CD4-positive, alpha-beta T cell treated with Interleukin-6 for 4 hours (primary cell): ENCODE results near the gene COL4A4.

ENCODE experiments used
- DNase-seq: peaks from one replicate; pipeline ENCODE4 v3.0.0-alpha.2; 2020; ENCODE audit warnings: mixed read lengths

Gene COL4A4

DNA sequence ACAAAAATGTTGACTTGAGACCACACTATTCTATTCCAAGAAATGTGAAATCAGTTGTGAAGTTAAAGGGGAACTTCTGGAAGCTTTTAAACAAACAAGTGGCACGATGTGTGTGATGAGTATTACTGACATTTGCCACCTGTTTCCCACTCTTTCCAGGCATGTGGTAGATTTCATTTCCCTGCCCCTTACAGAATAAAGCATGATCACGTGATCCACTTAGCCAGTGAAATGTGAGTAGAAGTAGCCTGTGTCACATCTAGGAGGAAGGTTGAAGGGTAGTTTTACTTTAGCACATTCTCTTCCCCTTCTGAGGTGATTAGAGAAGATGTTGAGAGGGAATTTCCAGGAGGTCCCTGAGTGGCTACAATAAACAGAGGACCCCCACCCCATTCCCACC is 3.8 kb downstream of the COL4A4 start:
- DNase-seq: no peak

DNA sequence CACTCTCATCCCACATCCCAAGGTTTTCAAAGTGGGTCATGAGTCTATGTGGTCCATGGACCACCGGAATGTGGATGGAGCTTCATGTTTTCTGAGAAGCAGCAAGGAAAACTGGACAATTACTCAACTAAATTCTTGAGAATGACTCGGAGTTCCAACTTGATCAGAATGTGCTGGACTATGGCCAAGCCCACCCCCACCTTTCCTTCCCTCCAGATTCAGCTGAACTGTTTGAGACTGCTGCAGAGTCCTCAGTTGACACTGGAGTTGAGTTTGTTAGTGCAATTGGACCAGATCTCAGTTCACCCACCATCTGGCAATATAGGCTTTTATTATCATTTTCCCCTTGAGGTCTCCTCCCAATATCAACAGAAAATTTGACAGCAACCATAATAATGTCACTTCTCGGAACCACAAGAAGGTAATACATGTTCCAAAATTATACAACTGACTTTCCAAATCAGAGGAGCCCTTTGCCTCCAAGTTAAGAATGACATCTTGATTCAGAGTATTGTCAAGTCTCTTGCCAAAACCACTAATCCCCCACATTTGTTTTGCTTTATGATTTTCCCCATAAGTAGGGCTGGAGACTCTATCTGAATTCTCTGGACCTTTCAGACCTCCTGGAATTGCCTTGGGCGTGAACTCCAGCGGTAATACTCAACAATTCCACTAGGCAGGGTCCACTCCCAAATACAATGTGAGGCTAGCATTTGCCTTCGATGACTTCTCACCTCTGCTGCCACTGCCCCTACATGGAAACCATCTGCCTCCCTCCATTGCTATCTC is 8.8 kb downstream of the COL4A4 start:
- no peak for DNase-seq

DNA sequence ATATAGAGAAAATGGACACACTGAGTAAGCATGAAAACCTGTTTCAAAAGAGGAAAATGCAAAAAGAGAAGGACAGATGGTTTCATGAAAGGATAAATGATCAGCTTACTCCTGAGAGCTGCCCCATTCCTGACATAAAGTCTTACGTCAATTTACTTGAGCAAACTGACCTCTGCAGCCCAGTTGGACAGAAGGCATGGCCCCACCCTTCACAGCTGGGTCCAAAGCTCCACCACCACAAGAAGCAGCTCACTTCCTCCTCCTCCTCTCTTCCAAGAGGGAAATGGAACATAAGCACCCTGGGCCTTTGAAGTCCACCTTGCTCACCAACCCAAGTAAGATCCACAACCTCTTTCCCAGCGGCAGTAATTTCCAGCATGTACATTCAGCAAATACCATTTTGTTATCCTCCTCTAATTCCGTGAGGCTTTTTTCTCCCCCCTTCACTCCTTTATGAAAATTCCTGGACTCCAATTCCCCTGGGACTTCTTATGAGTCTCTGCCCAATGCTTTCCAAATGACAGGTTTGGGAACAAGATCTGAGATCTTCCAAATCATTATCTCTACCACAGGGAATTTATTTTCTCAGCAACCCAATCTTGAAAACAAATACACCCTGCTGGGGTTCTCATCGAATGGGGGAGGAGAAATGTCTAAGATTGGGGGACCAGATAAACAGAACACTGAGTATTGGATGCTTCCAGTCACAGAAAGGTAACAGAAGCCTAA is 10.1 kb downstream of the COL4A4 start:
- DNase-seq: no peak

DNA sequence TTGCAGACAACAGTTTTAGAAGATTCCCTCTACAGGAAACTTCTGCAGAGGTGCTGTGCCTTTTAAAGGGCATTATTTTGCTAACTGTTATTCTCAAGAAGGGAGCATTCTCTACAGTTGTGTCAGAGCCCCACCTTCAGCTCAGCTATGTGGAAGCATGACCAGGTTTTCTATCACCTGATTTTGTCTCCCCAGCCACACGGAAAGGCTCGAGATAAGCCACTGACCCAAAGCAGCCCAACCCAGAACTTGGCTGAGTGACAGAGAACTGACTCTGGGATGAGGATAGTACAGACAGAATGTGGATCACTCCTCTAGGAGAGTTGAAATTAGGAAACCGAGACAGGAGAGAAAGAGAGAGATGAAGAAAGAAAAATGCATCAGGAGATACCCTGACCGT is 10.7 kb downstream of the COL4A4 start:
- no peak for DNase-seq

DNA sequence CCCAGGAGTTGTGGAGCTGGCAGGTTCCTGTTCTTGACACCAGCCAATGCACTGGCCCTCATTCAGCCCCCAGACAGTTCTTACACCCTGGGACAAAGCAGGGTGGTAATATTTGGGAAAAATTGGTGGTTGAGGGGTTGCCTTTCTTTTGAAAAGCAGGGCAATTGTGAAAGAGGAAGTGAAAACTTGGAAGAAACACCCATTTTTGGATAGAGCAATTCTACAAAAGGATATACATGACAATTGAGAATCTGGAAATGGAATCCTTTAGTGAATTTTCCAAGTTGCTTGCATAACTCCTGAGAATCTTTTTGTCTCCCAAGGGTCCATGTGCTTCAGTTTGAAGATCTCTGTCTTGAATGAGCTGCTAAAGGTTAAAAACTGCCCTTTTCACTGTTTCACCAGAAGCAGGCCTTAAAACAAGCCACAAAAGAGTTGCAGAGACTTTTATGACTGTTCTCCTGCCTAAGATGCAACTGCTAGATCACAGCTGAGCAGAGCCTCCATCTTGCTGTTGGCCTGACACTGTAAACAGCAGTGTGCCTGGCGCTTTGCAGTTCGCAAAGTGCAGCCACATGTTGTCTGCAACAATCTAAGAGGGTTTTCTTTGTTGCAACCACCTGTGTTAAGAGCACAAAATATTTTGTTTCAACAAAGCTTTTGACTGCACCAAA is 11.8 kb downstream of the COL4A4 start:
- no peak for DNase-seq

DNA sequence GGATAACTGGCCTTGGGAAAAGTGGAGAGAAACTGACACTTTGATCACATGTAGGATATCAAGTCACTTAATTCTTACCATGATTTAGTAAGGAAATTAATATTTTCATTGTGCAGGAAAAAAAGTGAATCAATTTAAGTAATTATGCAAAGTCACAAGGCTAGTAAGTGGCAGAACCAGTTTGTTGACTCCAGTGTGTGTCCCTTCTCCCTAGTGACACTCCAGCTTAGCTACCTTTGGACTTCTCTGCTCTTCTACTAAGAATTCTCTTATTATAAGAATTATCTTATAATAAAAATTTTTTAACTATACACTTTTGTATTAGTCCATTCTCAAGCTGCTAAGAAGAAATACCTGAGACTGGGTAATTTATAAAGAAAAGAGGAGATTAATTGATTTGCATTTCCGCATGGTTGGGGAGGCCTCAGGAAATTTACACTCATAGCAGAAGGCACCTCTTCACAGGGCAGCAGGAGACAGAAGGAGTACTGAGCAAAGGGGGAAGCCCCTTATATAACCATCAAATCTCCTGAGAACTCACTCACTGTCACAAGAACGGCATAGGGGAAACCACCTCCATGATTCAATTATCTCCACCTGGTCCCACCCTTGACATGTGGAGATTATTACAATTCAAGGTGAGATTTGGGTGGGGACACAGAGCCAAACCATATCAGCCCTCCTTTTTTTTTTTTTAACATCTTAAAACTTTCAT is 13.6 kb downstream of the COL4A4 start:
- no peak for DNase-seq

DNA sequence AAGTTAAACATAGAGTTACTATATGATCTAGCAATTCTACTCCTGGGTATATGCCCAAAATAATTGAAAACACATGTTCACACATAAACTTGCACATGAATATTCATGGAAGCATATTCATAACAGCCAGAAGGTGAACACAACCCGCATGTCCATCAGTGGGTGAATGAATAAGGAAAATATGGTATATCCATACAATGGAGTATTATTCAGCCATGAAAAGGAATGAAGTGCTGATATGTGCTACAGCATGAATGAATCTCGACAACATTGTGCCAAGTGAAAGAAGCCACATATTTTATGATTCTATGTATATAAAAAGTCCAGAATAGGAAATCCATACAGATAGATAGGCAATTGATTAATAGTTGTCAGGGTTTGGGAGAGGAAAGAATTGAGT is 15.9 kb downstream of the COL4A4 start:
- no peak for DNase-seq

DNA sequence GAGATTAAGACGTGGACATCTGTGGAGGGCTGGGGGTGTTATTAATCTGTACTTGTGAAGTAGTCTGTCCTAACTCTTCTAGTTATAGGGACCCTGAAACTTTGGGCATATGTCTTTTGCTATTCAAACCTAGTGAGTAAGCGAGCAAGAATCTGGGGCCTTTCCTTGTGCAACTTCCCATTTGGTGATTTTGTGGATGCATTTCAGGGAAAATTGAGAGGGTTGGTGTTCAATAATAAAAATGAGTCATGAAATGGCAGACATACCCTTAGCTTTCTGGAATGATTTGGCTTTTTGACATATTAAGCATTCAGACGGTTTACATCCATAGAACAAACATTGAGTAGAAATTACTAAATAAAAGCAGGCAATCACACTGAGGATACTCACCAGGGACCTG is 17.0 kb downstream of the COL4A4 start:
- no peak for DNase-seq

DNA sequence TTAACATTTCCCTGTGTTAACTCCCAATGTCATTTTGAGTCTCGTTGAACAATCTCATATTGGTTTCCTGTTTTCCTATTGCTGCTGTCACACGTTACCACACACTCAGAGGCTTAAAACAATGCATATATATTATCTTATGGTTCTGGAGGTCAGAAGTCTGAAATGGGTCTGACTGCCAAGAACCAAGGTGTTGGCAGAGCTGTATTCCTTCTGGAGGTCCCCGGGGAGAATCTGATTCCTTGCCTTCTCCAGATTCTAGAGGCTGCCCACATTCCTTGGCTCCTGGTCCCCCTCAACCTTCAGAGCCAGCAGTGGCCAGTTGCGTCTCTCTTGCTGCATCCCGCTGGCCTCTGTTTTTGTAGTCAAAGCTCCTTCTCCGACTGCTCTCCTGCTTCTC is 17.5 kb downstream of the COL4A4 start:
- no peak for DNase-seq

DNA sequence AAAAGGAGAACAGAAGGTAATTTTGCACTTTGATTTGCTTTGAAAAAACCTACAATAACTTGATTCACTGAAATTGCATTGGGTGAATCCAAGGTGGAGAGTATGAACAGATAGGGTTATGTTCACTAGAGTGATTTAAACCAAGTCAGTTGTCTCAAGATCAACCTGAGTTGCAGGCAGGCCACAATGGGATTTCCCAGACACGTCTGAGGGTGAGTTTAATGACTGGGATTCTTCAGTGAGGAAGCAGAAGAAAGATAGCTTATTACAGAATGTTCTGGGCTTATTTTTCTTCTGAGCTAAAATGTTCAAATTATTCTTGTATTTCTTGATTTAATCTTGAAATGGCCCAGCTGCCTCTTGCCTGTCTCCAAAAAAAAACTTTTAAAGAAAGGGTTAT is 20.1 kb downstream of the COL4A4 start:
- no peak for DNase-seq

DNA sequence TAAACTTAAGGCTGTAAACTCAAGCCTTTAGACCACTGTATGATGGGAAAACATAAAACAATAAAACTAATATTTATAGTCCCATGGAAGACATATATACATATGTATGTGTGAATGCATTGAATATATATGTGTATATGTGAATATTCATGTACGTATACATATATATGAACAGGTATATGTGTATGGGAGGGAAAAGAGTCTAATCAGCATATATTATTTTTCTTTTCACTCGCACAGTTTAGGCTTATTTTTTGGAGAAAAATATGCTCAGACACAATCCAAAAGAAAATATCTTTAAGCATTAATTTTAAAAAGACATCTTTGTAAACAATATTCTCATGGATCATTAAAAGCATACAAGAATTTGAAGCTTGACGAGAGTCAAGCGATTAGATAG is 22.7 kb downstream of the COL4A4 start:
- DNase-seq: no peak

DNA sequence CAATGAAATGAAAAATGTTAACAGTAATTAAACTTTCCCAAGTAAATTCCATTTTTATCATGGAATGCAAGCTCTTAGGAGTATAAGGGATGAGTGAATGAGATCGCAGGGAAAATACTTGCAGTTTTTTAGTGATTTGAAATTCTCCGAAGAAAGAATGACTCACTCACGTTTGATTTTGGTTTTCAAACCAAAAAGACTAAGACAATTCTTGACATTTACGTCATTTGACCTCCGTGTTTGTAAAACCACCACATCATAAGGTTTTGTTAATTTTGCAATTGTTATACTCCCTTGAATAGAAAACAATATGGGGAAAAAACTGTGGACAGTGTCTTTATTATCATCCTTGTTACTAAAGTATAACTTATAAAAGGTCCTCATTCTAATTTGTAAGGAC is 29.4 kb downstream of the COL4A4 start:
- no peak for DNase-seq

DNA sequence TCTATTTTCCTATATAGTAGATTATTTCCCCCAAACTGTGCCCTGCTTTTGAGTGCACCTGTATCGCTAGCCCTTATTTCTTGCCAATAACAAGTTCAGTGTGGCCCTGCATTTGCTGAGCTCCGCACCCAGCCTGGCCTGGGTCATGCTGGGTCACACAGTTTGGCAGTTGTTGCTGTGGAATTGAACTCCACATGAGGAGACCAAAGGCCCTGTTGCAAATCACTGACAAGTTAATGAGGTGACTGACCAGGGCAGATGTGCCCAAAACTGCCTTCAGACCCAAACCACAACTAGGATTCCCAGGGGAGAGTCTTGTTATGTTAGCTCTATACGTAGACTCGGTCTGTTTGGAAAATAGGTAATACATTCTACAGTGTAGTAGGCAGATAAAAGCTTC is 31.0 kb downstream of the COL4A4 start:
- no peak for DNase-seq

DNA sequence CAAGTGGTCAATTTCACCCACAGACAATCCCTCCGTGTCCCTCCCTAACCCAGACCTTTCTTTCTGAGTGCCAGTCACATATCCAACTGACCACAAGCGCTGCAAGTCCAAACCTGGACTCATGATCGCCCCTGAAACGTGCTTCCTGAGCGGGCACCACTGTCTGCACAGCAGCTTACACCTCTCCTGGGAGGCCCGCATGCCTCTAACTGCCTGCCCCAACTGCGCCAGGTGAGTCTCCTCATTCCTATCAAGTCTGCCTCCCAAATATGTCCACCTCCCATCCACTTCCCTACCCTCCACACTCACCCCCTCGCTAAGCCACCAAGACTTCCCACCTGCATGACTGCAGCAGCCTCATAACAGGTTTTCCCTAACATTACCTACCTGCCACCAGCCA is 33.4 kb downstream of the COL4A4 start:
- DNase-seq: no peak

DNA sequence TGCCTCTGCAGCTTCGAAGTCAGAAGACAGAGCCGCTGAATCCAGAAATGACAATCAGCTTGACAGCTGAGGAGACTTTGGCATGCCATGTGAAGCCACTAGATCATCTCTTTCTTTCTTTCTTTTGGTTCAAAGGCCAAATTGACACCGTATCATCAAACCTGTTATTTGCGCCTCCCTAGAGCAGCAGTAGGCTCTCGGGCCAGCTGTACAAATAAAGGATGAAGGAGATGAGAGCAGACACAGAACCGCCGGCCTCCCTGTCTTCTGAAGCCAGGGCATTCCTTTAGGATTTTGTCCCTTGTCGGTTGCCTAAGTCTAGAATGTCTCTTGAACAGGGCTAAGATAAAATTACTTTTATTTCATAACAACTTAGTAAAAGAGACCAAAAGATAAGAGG is 36.8 kb downstream of the COL4A4 start:
- no peak for DNase-seq

DNA sequence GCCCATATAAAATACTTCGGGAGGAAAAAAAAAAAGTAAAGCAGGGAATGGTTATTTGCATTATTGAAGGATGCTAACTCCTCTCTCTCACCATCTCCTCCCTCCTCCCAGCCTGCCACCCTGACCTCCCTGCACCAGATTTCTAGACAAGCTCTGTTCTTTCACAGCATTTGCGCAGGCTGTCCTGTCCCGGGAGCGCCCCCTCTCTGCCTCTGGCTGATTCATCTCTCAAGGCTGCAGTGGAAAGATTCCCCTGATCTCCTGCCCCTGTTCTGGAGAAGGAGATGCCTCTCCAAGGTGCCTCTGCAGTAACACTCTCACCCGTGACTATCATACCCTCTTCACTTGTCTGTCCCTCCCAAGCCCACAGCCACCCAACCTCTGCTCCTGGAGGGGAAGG is 38.5 kb downstream of the COL4A4 start:
- DNase-seq: no peak

DNA sequence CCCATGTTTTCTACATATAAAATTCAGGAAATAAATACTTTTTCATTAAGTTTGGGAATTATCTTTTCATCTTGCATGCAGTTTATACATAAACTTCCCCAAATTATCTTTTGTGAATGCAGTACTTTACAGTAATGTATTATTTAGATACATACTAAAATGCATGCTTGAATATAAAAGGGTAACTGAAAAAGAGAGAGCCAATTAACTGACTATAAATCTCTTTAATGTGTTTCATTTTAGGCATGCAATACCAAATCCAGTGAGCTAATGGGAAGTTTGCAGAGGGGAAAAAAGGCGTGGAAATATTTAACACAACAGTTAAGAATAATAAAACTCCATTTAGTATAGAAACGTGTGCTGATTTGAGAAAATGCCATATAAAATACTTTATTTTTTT is 39.2 kb downstream of the COL4A4 start:
- no peak for DNase-seq

DNA sequence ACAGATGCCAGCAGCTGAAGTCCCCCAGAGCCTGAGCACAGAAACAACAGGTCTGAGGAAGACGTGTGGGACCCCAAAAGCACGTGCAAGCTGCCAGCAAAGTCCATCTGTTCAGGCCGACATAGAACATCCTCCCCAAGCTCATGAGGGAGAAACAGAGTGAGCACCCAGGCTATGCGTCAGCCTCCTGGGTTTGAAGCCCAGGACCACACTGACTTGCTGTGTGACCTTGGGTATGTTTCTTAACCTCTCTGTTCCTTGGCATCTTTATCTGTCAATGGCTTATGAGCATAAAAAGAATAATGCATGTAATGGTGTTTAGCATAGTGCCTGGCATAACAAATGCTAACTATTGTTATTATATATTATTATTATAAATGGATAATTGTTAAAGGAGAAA is 40.3 kb downstream of the COL4A4 start:
- DNase-seq: no peak

DNA sequence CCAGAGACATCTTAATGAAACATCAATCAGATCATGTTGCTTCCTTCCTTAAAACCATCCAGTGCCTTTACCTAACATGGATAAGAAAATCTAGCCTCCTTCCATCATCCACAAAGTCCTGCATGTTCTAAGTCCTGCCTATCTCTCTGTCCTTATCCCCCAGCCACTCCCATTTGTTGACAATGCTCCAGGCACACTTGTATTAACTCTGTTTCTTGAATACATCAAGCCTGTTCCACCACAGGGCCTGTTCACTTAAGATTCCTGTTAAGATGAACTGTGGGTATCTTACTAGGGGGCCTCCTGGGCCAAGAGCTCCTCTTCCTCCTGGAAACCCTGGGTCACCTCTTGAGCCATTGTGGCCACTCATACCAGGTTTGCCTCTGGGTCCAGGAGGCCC is 45.7 kb downstream of the COL4A4 start:
- no peak for DNase-seq

DNA sequence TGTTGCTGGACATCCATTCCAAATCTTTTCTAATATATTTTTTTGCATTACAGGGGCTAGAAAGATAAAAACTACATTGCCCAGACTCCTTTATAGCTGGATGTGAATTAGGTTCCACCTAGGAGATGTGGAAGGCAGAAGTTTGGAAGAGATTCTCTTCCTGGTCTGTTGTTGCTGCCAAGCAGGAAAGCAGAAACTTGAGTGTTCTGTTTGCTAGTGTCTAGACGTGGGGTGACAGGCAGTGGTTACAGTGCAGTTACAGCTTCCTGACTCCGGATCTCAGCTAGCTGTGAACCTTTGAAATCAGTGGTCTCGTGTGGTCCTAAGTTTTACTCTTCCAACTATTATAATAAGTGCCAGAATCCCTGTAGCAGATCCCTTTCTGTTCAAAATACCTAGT is 46.2 kb downstream of the COL4A4 start:
- DNase-seq: no peak

DNA sequence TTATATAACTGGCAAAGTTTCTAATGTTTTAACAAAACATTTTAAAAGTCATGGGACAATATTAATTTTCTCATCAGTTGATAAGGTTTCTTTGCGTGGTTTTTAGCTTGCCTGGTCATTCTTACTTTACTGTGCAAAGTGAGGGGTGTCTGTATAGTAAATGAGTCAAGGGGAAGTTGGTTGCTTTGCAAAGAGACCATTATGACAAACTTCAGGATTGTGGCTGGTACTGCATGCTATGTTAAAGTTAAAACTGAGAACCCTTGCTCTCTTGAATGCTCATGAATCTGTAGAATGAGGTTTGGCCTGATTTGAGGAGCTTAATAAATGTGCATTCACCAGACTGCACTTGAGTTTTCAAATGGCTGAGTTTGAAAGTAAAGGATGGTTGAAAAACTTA is 47.0 kb downstream of the COL4A4 start:
- DNase-seq: no peak

DNA sequence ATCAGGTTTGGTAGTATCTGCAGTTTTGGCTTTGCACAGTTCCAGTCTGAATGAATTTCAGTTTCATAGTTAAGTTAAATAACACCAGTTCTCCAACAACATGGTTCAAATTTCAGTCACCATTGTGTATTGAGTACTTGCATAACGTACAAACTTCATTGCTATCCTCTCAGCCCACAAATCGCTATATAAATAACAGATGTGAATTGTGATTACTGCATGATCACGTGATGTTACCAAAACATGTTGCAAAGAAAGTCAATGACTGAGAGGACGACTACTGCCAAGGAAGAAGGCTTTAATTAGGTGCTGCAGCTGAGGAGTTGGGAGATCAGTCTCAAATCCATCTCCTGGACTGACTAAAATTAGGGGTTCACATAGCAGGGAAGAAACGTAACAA is 48.2 kb downstream of the COL4A4 start:
- no peak for DNase-seq
